ENCODE measurements around the gene CACNA1E. TPM values are rescaled to one million over a fixed set of nuclear protein-coding genes. Genes with fewer than 3 reads are reported as not detected.

CACNA1E gene
- total RNA-seq, 2 donors from 2014 or later: 1.7 to 2.2 TPM

- DNase-seq (ENCODE audit: low spot score): no peak
- Histone ChIP-seq H3K27me3 (no peaks in the 10 kb centered on the region), H3K36me3 (no peaks in the 10 kb centered on the region), H3K27ac (no peak overlapping the region), H3K9me3 (no peaks in the 10 kb centered on the region), H3K4me3 (no peak overlapping the region), H3K4me1 (no peaks in the 10 kb centered on the region)
- TF ChIP-seq, protein P1, sequence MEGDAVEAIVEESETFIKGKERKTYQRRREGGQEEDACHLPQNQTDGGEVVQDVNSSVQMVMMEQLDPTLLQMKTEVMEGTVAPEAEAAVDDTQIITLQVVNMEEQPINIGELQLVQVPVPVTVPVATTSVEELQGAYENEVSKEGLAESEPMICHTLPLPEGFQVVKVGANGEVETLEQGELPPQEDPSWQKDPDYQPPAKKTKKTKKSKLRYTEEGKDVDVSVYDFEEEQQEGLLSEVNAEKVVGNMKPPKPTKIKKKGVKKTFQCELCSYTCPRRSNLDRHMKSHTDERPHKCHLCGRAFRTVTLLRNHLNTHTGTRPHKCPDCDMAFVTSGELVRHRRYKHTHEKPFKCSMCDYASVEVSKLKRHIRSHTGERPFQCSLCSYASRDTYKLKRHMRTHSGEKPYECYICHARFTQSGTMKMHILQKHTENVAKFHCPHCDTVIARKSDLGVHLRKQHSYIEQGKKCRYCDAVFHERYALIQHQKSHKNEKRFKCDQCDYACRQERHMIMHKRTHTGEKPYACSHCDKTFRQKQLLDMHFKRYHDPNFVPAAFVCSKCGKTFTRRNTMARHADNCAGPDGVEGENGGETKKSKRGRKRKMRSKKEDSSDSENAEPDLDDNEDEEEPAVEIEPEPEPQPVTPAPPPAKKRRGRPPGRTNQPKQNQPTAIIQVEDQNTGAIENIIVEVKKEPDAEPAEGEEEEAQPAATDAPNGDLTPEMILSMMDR (IDR thresholded peaks at IDR 0.05): no peak
Observed at GRCh38 chr1:181587870-181588438, 104.6 kb downstream of the CACNA1E start.

- H3K36me3 ChIP-seq: no peaks in the 10 kb centered on the region
- H3K9me3 ChIP-seq: no peaks in the 10 kb centered on the region
- H3K27ac ChIP-seq: no peak overlapping the region
- no peaks in the 10 kb centered on the region for H3K4me1 ChIP-seq
- no peaks in the 10 kb centered on the region for H3K27me3 ChIP-seq
- TF ChIP-seq, protein P1 (IDR thresholded peaks at IDR 0.05): no peak
- no peak for DNase-seq (ENCODE audit: low spot score)
- H3K4me3 ChIP-seq: no peak overlapping the region
Observed at GRCh38 chr1:181588631-181589030, 105.3 kb downstream of the CACNA1E start.

GRCh38 chr1:181592255-181592859 lies 109.0 kb downstream of the CACNA1E start:
- H3K27ac ChIP-seq: no peak overlapping the region
- H3K27me3 ChIP-seq: no peaks in the 10 kb centered on the region
- no peaks in the 10 kb centered on the region for H3K36me3 ChIP-seq
- no peaks in the 10 kb centered on the region for H3K9me3 ChIP-seq
- no peak overlapping the region for H3K4me3 ChIP-seq
- TF ChIP-seq, protein P1 (IDR thresholded peaks at IDR 0.05): no peak
- DNase-seq (ENCODE audit: low spot score): no peak
- H3K4me1 ChIP-seq: no peaks in the 10 kb centered on the region

- H3K4me1 ChIP-seq: no peaks in the 10 kb centered on the region
- H3K4me3 ChIP-seq: no peak overlapping the region
- TF ChIP-seq, protein P1 (IDR thresholded peaks at IDR 0.05): no peak
Observed at GRCh38 chr1:181593042-181593441, 109.7 kb downstream of the CACNA1E start.

GRCh38 chr1:181594553-181594952 lies 111.2 kb downstream of the CACNA1E start:
- Histone ChIP-seq H3K4me1 (no peaks in the 10 kb centered on the region), H3K9me3 (no peaks in the 10 kb centered on the region), H3K27me3 (no peaks in the 10 kb centered on the region), H3K4me3 (no peak overlapping the region), H3K27ac (no peak overlapping the region), H3K36me3 (no peaks in the 10 kb centered on the region)
- TF ChIP-seq, protein P1 (IDR thresholded peaks at IDR 0.05): no peak
- no peak for DNase-seq (ENCODE audit: low spot score)

More at GRCh38 chr1:181593042-181593441, 109.7 kb downstream of the CACNA1E start:
- Histone ChIP-seq H3K27ac (no peak overlapping the region), H3K9me3 (no peaks in the 10 kb centered on the region), H3K27me3 (no peaks in the 10 kb centered on the region), H3K36me3 (no peaks in the 10 kb centered on the region)
- DNase-seq (ENCODE audit: low spot score): no peak

DNA sequence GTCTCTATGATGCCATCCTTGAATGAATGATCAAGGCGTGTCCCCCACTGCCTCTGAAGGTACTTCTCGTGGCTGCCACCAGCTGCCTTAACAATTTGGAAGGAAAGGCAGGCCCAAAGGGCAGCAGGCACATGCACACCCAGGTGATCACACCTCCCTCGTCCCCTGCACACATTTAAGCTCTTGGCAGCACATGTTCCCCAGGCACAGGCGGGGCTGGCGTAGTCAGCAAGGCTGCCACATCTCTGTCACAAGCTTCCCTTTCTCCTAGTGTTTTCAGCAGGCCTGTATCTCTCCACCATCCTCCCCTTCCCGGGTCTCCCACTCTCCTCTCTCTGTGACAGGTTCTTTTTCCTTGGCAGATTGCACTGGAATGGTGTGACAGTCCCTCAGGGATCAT lies 111.9 kb downstream of the CACNA1E start:
- no peak for DNase-seq (ENCODE audit: low spot score)
- Histone ChIP-seq H3K27me3 (no peaks in the 10 kb centered on the region), H3K36me3 (no peaks in the 10 kb centered on the region), H3K27ac (no peak overlapping the region), H3K9me3 (no peaks in the 10 kb centered on the region), H3K4me3 (no peak overlapping the region), H3K4me1 (no peaks in the 10 kb centered on the region)
- TF ChIP-seq, protein P1 (IDR thresholded peaks at IDR 0.05): no peak

Measured in right atrium auricular region (tissue), 2 donors.